IPS-18a (cell line): ENCODE results near the gene SYNJ2.

Experiments used
- H3K27ac ChIP-seq: one replicate; pipeline ENCODE4 v1.5.1; 2013; ENCODE audit warnings: low read length
- H3K27me3 ChIP-seq: one replicate; pipeline ENCODE4 v1.6.1; 2013; ENCODE audit warnings: mild to moderate bottlenecking, low read length; ENCODE audit not compliant: control insufficient read depth, insufficient read depth
- H3K36me3 ChIP-seq: one replicate; pipeline ENCODE4 v1.6.1; 2013; ENCODE audit warnings: low read depth, low read length; ENCODE audit not compliant: control insufficient read depth
- H3K4me1 ChIP-seq: one replicate; pipeline ENCODE4 v1.6.1; 2013; ENCODE audit warnings: low read depth, low read length; ENCODE audit not compliant: control insufficient read depth
- H3K4me3 ChIP-seq: one replicate; pipeline ENCODE4 v1.5.1; 2013; ENCODE audit warnings: low read length
- H3K9ac ChIP-seq: one replicate; pipeline ENCODE4 v1.6.1; 2013; ENCODE audit warnings: mild to moderate bottlenecking, low read length, moderate library complexity
- H3K9me3 ChIP-seq: one replicate; pipeline ENCODE4 v1.6.1; 2013; ENCODE audit warnings: low read depth, low read length; ENCODE audit not compliant: control insufficient read depth

SYNJ2 gene

DNA sequence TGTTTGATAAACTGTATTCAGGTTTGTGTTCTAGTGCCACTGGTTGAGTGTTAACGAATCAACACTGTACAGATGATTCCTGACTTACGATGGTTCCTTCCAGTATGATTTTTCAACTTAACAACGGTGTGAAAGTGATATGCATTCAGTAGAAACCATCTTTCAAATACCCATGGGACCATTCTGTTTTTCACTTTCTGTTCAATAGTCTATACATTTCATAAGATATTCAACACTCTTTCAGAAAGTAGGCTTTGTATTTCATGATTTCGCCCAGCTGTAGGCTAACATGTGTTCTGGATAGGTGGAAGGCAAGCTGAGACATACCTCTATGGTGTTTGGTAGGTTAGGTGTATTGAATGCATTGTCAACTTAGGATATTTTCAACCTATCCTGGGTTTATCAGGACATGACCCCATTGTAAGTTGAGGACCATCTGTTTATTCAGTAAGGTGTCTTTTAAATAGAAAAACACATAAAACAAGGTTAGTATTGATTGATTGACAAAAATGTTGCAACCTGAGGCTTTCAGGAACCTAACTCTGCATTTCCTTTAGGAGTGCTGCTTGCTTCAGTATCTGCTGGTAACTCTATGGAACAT is 32.3 kb downstream of the SYNJ2 start:
- no peak overlapping the region for H3K9ac ChIP-seq
- peaks cover 3% of the 10 kb centered on the region for H3K36me3 ChIP-seq
- H3K4me3 ChIP-seq = no peak overlapping the region
- no peak overlapping the region for H3K27ac ChIP-seq
- no peaks in the 10 kb centered on the region for H3K27me3 ChIP-seq
- H3K9me3 ChIP-seq = no peaks in the 10 kb centered on the region
- H3K4me1 ChIP-seq = no peaks in the 10 kb centered on the region

DNA sequence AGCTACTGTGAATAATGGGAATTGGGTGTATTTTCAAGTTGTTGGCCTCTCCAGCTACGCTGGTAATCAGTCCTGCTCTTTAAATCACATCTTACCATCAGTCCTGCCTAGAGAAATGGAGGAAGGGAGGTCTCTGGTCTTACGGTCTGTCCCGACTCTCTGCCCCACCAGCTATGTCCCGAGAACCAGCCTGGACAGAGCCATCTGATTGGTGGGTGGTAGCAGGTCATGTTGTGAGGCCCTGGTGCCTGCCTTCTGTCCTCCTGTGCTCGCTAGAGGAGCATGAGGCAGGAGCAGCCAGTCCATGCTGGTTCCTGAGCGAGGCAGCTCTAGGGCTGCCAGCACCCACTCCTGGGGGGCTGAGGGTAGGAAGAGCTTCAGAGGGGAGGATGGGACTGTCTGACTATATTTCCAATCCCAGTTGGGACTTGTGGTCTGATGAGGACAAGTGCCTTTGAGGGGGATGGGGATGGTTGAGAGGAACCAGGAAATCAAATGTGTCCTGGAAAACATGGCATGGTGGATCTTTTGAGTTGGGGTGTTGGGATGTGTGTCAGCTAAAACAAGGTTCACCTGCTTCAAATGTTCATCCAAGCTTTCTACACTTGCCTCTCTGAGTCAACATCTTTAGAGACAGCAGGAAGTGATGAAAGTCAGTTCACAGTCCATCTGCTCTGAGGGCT is 33.0 kb downstream of the SYNJ2 start:
- H3K9me3 ChIP-seq = no peaks in the 10 kb centered on the region
- H3K4me3 ChIP-seq = no peak overlapping the region
- H3K36me3 ChIP-seq = peaks cover 3% of the 10 kb centered on the region
- no peak overlapping the region for H3K9ac ChIP-seq
- H3K4me1 ChIP-seq = no peaks in the 10 kb centered on the region
- H3K27me3 ChIP-seq = no peaks in the 10 kb centered on the region
- no peak overlapping the region for H3K27ac ChIP-seq

DNA sequence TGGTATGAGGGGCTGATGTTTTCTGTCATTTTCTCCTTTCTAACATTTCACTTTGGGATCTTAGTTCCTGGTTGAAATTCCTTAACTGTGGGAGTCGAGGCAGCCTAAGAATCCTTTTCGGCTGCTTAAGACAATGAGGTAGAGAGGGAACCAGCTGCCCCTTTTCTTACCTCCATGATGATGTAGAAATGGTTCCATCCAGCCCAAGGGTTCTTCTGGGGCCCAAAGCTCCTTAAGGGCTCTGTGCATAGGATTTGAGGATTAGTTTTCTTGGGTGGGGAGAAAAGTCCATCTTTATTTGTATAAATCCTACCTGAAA is 33.5 kb downstream of the SYNJ2 start:
- H3K4me1 ChIP-seq = no peaks in the 10 kb centered on the region
- peaks cover 5% of the 10 kb centered on the region for H3K36me3 ChIP-seq
- no peaks in the 10 kb centered on the region for H3K27me3 ChIP-seq
- H3K9me3 ChIP-seq = no peaks in the 10 kb centered on the region
- no peak overlapping the region for H3K9ac ChIP-seq
- H3K4me3 ChIP-seq = no peak overlapping the region
- H3K27ac ChIP-seq = no peak overlapping the region

DNA sequence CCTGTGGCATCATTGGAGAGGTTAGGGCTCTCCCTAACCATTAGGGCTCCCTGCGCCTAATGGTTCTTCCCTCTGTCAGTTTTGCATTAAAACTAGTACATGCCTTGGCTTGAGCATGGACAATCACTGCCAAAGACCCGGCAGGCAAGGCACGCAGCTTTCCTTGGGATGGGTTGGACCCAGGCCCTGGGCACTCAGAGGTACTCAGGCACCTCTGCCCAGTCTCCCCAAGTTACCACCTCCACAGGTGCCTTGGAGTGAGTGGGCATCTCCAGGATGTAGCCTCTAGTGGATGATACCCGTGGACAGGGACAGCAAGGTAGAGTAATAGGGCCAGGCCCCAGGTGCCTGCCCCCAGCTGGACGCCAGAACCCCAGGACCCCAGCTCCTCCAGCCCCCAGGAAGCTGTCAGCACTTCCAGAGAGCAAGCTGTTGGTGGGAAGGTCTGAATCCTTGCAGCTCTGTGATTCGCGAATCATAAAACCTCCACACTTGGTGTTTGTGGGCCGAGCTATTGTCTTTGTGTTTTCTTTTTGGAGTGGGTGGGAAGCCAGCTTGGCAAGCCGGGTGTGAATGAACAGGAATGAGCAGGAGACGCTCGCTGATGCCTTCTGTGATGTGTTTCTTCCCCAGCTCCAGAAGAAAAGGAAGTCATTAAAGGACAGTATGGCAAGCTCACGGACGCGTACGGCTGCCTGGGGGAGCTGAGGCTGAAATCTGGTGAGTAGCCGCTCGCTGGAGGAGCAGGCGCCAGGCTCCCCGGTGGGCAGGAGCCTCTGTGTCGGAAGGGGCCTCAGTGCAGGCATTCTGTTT is 35.1 kb downstream of the SYNJ2 start:
- Histone ChIP-seq H3K27me3 (no peaks in the 10 kb centered on the region), H3K36me3 (peaks cover 7% of the 10 kb centered on the region), H3K27ac (no peak overlapping the region), H3K4me1 (no peaks in the 10 kb centered on the region), H3K9ac (no peak overlapping the region), H3K9me3 (no peaks in the 10 kb centered on the region), H3K4me3 (no peak overlapping the region)

DNA sequence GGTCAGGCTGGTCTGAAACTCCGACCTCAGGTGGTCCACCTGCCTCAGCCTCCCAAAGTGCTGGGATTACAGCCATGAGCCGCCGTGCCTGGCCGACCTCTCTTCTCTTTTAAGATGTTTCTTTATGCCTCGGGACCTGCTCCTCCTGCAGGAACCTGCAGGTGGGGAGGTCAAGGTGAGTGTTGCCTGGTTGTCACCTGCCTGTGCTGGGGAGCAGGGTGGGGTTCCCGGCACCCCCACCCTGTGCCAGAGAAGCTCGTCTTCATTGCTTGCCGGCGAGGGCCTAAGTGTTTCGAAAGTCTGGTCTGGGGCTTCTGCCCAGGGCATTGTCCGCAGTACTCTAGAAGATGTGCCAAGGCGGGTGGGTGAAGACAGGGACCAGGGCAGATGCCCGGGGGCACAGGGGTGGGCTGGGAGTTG is 36.0 kb downstream of the SYNJ2 start:
- Histone ChIP-seq H3K9me3 (no peaks in the 10 kb centered on the region), H3K4me1 (no peaks in the 10 kb centered on the region), H3K9ac (no peak overlapping the region), H3K4me3 (no peak overlapping the region), H3K36me3 (peaks cover 7% of the 10 kb centered on the region), H3K27ac (no peak overlapping the region), H3K27me3 (no peaks in the 10 kb centered on the region)

DNA sequence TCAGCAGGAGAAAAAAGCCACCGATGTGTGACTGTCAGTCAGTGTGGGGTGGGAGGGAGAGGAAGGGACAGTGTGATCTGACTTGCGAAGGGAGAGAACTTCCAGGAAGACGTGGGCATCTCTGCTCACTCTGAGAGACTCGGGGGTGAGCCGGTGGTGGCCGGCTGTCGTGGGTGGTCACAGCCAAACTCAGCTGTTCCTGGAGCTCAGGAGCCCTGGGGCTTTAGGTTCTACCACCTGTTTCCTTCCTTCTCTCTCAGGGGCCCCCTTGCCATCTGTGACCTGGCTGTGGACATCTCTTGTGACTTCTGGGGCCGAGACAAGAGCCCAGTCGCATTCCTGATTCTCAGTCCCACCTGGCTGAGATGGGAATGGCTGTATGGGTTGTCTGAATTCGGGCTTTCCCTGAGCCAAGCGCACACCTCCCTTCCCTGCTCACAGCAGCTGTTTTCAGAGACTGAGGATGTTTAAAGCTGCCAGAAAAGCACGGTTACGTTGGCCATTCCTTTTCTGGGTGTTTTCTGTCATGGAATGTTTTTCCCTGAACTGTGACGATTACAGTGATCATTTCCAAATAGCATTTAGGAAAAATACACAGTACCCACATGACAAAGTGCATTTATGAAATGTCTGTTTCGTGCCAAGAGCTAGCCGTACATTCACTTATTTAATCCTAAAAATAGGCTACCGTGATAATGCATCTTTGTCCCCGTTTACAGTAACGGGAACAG is 36.5 kb downstream of the SYNJ2 start:
- H3K4me3 ChIP-seq = no peak overlapping the region
- no peaks in the 10 kb centered on the region for H3K9me3 ChIP-seq
- no peak overlapping the region for H3K9ac ChIP-seq
- peaks cover 7% of the 10 kb centered on the region for H3K36me3 ChIP-seq
- no peaks in the 10 kb centered on the region for H3K4me1 ChIP-seq
- no peak overlapping the region for H3K27ac ChIP-seq
- no peaks in the 10 kb centered on the region for H3K27me3 ChIP-seq

DNA sequence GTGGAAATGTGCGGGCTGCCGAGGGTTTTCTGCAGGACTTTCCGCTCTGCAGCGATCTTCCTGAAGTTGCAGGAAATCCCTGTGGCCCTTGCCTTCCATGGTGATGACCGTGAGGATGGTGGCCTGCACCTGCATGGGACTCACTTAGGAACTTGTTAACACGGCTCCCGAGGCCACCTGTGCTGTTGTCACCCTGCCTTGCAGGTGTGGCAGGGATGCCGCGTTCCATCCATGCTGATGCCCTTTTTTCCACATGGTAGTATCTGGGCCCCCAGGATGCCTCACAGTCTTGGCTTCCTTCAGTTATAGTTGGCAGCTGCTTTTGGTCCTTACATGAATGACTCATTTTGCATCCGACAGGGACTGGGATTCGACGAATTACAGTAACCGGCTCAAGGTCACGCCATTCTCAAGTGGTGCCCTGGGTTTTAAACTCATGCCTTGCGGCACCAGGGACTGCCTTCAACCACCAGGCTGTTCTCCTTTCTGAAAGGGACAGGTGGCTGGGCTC is 37.2 kb downstream of the SYNJ2 start:
- H3K27me3 ChIP-seq = no peaks in the 10 kb centered on the region
- no peak overlapping the region for H3K9ac ChIP-seq
- H3K4me3 ChIP-seq = no peak overlapping the region
- H3K27ac ChIP-seq = no peak overlapping the region
- H3K4me1 ChIP-seq = no peaks in the 10 kb centered on the region
- no peaks in the 10 kb centered on the region for H3K9me3 ChIP-seq
- H3K36me3 ChIP-seq = peaks cover 7% of the 10 kb centered on the region

DNA sequence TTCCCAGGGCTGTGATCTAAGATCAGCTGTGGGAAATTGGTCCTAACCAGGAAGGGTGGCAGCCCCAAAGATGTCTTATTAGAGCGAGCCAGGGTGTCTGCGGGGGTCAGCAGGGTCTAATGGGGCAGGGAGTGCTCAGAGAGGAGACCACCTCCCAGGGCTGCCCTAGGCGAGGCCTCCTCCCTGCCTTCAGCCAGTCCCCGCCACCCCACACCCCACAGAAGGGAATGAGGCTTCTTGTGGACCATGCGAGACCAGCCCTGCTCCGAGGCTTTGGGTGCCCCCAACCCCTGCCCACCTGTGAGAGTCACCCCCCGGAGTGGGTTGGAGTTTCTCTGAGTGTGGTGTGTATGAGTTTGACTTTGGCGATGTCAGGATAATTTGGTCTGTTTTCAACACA is 37.8 kb downstream of the SYNJ2 start:
- Histone ChIP-seq H3K9me3 (no peaks in the 10 kb centered on the region), H3K27ac (no peak overlapping the region), H3K4me3 (no peak overlapping the region), H3K4me1 (no peaks in the 10 kb centered on the region), H3K9ac (no peak overlapping the region), H3K27me3 (no peaks in the 10 kb centered on the region), H3K36me3 (peaks cover 7% of the 10 kb centered on the region)

DNA sequence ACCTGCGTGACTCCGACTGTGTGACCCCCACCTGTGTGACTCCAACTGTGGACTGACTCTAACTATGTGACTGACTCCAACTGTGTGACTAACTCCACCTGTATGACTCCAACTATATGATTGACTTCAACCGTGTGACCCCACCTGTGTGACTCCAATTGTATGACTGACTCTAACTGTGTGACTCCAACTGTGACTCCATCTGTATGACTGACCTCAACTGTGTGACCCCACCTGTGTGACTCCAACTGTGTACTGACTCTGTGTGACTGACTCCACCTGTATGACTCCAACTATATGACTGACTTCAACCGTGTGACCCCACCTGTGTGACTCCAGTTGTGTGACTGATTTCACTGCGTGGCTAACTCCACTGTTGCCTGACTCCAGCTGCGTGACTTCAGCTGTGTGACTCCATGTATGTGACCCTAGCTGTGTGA is 38.6 kb downstream of the SYNJ2 start:
- Histone ChIP-seq H3K27me3 (no peaks in the 10 kb centered on the region), H3K9ac (no peak overlapping the region), H3K4me3 (no peak overlapping the region), H3K9me3 (no peaks in the 10 kb centered on the region), H3K27ac (no peak overlapping the region), H3K4me1 (no peaks in the 10 kb centered on the region), H3K36me3 (peaks cover 7% of the 10 kb centered on the region)

DNA sequence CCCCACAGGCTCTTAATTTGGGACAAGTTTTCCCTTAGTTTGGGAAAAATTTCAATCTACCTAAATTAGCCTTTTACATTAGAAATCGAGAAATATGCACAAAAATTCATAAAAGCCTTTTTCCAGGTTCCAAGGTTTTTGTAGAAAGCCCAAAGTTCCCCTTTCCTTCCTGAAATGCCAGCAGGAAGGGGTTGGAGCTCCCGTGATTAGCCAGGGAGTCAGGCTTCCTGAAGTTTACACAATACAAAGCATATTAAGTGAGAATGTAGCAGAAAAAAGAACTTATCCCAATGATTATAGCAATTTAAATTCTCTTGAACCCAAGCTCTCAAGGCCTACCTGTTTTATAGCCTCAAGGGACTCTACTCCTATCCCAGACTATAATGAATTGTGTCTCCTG is 39.1 kb downstream of the SYNJ2 start:
- Histone ChIP-seq H3K9me3 (no peaks in the 10 kb centered on the region), H3K27me3 (no peaks in the 10 kb centered on the region), H3K36me3 (peaks cover 7% of the 10 kb centered on the region), H3K9ac (no peak overlapping the region), H3K4me3 (no peak overlapping the region), H3K4me1 (no peaks in the 10 kb centered on the region), H3K27ac (no peak overlapping the region)

DNA sequence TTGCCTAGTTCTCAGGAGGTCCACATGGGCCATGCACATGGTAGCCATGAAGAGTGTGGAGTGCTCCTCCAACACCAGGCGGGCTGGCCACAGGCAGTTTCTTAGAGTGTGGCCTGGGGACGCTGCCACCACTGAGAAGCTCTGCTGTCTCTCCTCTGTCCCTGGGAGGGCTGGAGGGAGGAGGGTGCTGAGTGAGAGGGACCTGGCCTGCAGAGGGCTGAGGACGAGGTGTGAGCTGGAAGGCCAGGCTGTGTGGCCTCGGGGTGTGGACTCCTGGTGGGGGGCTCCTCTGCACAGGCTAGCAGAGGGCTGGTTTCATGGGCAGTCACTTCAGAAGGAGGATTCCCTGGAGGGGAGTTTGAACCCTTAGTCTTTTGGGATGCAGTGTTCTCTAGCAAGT is 39.7 kb downstream of the SYNJ2 start:
- no peaks in the 10 kb centered on the region for H3K4me1 ChIP-seq

More for the DNA sequence above, 39.7 kb downstream of the SYNJ2 start:
- Histone ChIP-seq H3K9me3 (no peaks in the 10 kb centered on the region), H3K27me3 (no peaks in the 10 kb centered on the region), H3K36me3 (peaks cover 7% of the 10 kb centered on the region), H3K27ac (no peak overlapping the region), H3K4me3 (no peak overlapping the region), H3K9ac (no peak overlapping the region)
